ENCODE results near the gene NRP2. TPM values are rescaled to one million over a fixed set of nuclear protein-coding genes. Genes with fewer than 3 reads are reported as not detected.

The NRP2 gene
- total and polyA plus RNA-seq, 2 donors (not counting 1 experiment from before 2014, with no cell fraction given) = 1.8 to 6.8 TPM

DNA sequence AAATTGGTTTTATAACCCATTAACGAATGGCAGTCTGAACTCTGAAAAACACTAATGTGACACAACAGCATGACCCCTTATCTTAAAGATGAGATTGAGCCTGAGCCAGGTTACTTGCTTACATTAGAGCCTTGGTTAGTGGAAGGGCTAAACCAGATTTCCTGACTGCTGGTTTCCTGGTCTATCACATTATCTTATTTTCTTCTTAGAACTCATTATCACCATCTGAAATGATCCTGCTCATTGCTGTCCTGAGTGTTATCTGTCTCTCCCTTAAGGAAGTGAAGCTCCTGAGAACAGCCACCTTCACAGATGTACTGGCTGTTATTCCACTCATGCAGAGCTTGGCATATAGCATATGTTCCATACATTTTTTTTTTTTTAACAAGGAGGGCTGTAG, 9.0 kb upstream of the NRP2 start:
- H3K9me3 Mint-ChIP-seq (ENCODE audit: insufficient read depth) = no peaks in the 10 kb centered on the region
- Histone ChIP-seq H3K4me3 (ENCODE audit: control extremely low read depth in 1 of 5, extremely low read depth in 1 of 5, insufficient read depth in 1 of 5, low read depth in 2 of 5, low read length in 4 of 5) (no peak overlapping the region), H3K9ac (ENCODE audit: low read length) (no peak overlapping the region), H3K4me1 (ENCODE audit: control insufficient read depth in 2 of 2, insufficient read depth in 2 of 2, low read length in 2 of 2) (peaks cover 0 to 3% of the 10 kb centered on the region in 2 donors), H3K27me3 (replicated peaks in 1 of 4; ENCODE audit: control extremely low read depth in 1 of 4, control insufficient read depth in 3 of 4, insufficient read depth in 4 of 4, low read length in 3 of 4) (peaks cover 0 to 7% (median 3%) of the 10 kb centered on the region in 4 experiments), H2AFZ (ENCODE audit: insufficient read depth, low read depth, low read length, poor library complexity, severe bottlenecking) (no peak overlapping the region), H4K20me1 (ENCODE audit: control insufficient read depth, insufficient read depth, low read length, poor library complexity, severe bottlenecking) (no peaks in the 10 kb centered on the region), H3K36me3 (replicated peaks in 1 of 2; ENCODE audit: control extremely low read depth in 1 of 2, control insufficient read depth in 1 of 2, extremely low read depth in 1 of 2, insufficient read depth in 2 of 2, low read length in 1 of 2) (no peaks in the 10 kb centered on the region), H3K79me2 (ENCODE audit: control insufficient read depth, insufficient read depth, low read length) (no peaks in the 10 kb centered on the region), H3K4me2 (replicated peaks; ENCODE audit: low read depth, low read length, poor library complexity, severe bottlenecking) (no peak overlapping the region), H3K9me3 (ENCODE audit: control extremely low read depth in 1 of 3, control insufficient read depth in 2 of 3, insufficient read depth in 1 of 3, low read length in 2 of 3) (no peaks in the 10 kb centered on the region), H3K27ac (ENCODE audit: low read length in 2 of 2) (no peak overlapping the region)
- H3K4me1 Mint-ChIP-seq = no peaks in the 10 kb centered on the region
- DNase-seq (no peak), ATAC-seq (ENCODE audit: low read depth) (no peak)
- no peak overlapping the region for H3K4me3 Mint-ChIP-seq
- CTCF ChIA-PET = interaction anchor here (0.7 kb wide), 1 partner anchor 1413 kb away, joined by 3 read pairs; no protein-coding TSS in a partner anchor
- H3K27me3 Mint-ChIP-seq = peaks cover 28% of the 10 kb centered on the region
- intact Hi-C loops (cut with micrococcal nuclease) = no loop called here
- no peak overlapping the region for H3K27ac Mint-ChIP-seq
- POLR2A ChIA-PET = no interaction called here
- TF ChIP-seq EZH2 (IDR thresholded peaks at IDR 0.05; ENCODE audit: borderline replicate concordance, insufficient read depth, low read depth, low read length, poor library complexity, severe bottlenecking) = no peak
- TF ChIP-seq, protein P1, sequence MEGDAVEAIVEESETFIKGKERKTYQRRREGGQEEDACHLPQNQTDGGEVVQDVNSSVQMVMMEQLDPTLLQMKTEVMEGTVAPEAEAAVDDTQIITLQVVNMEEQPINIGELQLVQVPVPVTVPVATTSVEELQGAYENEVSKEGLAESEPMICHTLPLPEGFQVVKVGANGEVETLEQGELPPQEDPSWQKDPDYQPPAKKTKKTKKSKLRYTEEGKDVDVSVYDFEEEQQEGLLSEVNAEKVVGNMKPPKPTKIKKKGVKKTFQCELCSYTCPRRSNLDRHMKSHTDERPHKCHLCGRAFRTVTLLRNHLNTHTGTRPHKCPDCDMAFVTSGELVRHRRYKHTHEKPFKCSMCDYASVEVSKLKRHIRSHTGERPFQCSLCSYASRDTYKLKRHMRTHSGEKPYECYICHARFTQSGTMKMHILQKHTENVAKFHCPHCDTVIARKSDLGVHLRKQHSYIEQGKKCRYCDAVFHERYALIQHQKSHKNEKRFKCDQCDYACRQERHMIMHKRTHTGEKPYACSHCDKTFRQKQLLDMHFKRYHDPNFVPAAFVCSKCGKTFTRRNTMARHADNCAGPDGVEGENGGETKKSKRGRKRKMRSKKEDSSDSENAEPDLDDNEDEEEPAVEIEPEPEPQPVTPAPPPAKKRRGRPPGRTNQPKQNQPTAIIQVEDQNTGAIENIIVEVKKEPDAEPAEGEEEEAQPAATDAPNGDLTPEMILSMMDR (IDR thresholded peaks at IDR 0.05) = no peak
- WGBS (ENCODE audit: insufficient coverage) = no CpG with 5 or more reads among the region's 1 CpG

GRCh38 chr2:205675861-205676516, 6.3 kb upstream of the NRP2 start:
- Histone ChIP-seq H3K9me3 (ENCODE audit: control extremely low read depth in 1 of 3, control insufficient read depth in 2 of 3, insufficient read depth in 1 of 3, low read length in 2 of 3) (no peaks in the 10 kb centered on the region), H3K27me3 (replicated peaks in 1 of 4; ENCODE audit: control extremely low read depth in 1 of 4, control insufficient read depth in 3 of 4, insufficient read depth in 4 of 4, low read length in 3 of 4) (peaks cover 0 to 13% (median 6%) of the 10 kb centered on the region in 4 experiments), H3K4me1 (ENCODE audit: control insufficient read depth in 2 of 2, insufficient read depth in 2 of 2, low read length in 2 of 2) (peaks cover 5 to 9% of the 10 kb centered on the region in 2 donors), H3K9ac (ENCODE audit: low read length) (no peak overlapping the region), H3K27ac (ENCODE audit: low read length in 2 of 2) (no peak overlapping the region), H2AFZ (ENCODE audit: insufficient read depth, low read depth, low read length, poor library complexity, severe bottlenecking) (no peak overlapping the region), H3K4me2 (replicated peaks; ENCODE audit: low read depth, low read length, poor library complexity, severe bottlenecking) (no peak overlapping the region), H4K20me1 (ENCODE audit: control insufficient read depth, insufficient read depth, low read length, poor library complexity, severe bottlenecking) (no peaks in the 10 kb centered on the region), H3K4me3 (ENCODE audit: control extremely low read depth in 1 of 5, extremely low read depth in 1 of 5, insufficient read depth in 1 of 5, low read depth in 2 of 5, low read length in 4 of 5) (no peak overlapping the region), H3K36me3 (replicated peaks in 1 of 2; ENCODE audit: control extremely low read depth in 1 of 2, control insufficient read depth in 1 of 2, extremely low read depth in 1 of 2, insufficient read depth in 2 of 2, low read length in 1 of 2) (no peaks in the 10 kb centered on the region), H3K79me2 (ENCODE audit: control insufficient read depth, insufficient read depth, low read length) (no peaks in the 10 kb centered on the region)
- Mint-ChIP-seq H3K4me1 (peaks cover 5% of the 10 kb centered on the region), H3K4me3 (no peak overlapping the region), H3K27ac (no peak overlapping the region), H3K9me3 (ENCODE audit: insufficient read depth) (no peaks in the 10 kb centered on the region), H3K27me3 (peaks cover 14% of the 10 kb centered on the region)
- CTCF ChIA-PET = interaction anchor here (0.7 to 2.9 kb wide), 26 partner anchors 9 to 1603 kb away, joined by 3 to 17 read pairs (median 4); no protein-coding TSS in a partner anchor
- TF ChIP-seq, protein P1 (IDR thresholded peaks at IDR 0.05) = peak; percentile 86
- no peak for TF ChIP-seq EZH2 (IDR thresholded peaks at IDR 0.05; ENCODE audit: borderline replicate concordance, insufficient read depth, low read depth, low read length, poor library complexity, severe bottlenecking)
- intact Hi-C loops (cut with micrococcal nuclease) = loop anchor here (1.0 to 2.0 kb wide), 2 partner anchors 1351 to 1531 kb away; no protein-coding TSS in a partner anchor
- DNase-seq (peak; percentile 48), ATAC-seq (ENCODE audit: low read depth) (peak; percentile 28)
- POLR2A ChIA-PET = no interaction called here
- WGBS (ENCODE audit: insufficient coverage) = 56% methylated on average over 3 of the region's 7 CpGs

Measured in B cell (primary cell).